Fibroblast of lung (primary cell): ENCODE data around the gene ADGRV1.

ENCODE experiments used
- EZH2 ChIP-seq: IDR thresholded peaks from 2 replicates; pipeline ENCODE4 v1.5.1; 2012; ENCODE audit warnings: low read length, control low read depth, mild to moderate bottlenecking; ENCODE audit errors: missing control alignments
- TF ChIP-seq, protein P1 (sequence below), 2 donors: IDR thresholded peaks in 1 of 2; conservative IDR thresholded peaks in 1 of 2; 1 replicate in 1 of 2; 2 replicates in 1 of 2; pipeline ENCODE4 v1.5.1; 2011 to 2012; ENCODE audit warnings: low read length in 2 of 2, control low read depth in 1 of 2, inconsistent platforms in 1 of 2, low read depth in 1 of 2, mild to moderate bottlenecking in 1 of 2

DNA sequence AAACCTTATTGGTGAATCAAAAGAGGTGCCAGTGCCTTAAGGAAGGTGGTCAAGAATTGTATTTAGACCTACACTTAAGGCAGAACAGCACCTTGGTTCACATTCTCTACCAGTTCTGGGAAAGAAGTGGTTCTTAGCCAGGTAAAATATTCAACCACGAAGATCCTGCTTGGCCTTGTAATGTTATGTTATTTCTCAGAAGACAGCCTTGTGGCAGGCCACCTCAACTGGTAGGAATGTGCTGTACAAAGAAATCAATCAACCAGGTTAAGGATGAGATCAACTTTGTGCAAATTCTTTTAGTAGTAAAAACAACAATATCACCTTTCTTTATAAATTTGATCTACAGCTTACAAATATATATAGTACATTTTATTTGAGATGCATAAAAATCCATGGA lies 577.7 kb downstream of the ADGRV1 start:
- TF ChIP-seq, protein P1, sequence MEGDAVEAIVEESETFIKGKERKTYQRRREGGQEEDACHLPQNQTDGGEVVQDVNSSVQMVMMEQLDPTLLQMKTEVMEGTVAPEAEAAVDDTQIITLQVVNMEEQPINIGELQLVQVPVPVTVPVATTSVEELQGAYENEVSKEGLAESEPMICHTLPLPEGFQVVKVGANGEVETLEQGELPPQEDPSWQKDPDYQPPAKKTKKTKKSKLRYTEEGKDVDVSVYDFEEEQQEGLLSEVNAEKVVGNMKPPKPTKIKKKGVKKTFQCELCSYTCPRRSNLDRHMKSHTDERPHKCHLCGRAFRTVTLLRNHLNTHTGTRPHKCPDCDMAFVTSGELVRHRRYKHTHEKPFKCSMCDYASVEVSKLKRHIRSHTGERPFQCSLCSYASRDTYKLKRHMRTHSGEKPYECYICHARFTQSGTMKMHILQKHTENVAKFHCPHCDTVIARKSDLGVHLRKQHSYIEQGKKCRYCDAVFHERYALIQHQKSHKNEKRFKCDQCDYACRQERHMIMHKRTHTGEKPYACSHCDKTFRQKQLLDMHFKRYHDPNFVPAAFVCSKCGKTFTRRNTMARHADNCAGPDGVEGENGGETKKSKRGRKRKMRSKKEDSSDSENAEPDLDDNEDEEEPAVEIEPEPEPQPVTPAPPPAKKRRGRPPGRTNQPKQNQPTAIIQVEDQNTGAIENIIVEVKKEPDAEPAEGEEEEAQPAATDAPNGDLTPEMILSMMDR (conservative IDR thresholded peaks at IDR 0.05 in 1 of 2, IDR thresholded peaks at IDR 0.05 in 1 of 2; ENCODE audit: low read depth in 1 of 2, low read length in 2 of 2) = no peak
- no peak for TF ChIP-seq EZH2
